GM12801 (cell line): ENCODE data around the gene CCDC13.

Experiments used
- CTCF ChIP-seq: IDR thresholded peaks from one replicate; pipeline ENCODE4 v1.5.1; 2011; ENCODE audit warnings: control low read depth; ENCODE audit not compliant: insufficient read length; ENCODE audit errors: extremely low read depth

CCDC13 gene

GRCh38 chr3:42769477-42770131, 3.4 kb downstream of the CCDC13 start:
- no peak for TF ChIP-seq CTCF

- TF ChIP-seq CTCF, result no peak
Observed at GRCh38 chr3:42764561-42765295, 8.3 kb downstream of the CCDC13 start.

- no peak for TF ChIP-seq CTCF
Observed at GRCh38 chr3:42764115-42764514, 8.9 kb downstream of the CCDC13 start.

GRCh38 chr3:42763021-42763420, 10.0 kb downstream of the CCDC13 start:
- no peak for TF ChIP-seq CTCF

GRCh38 chr3:42762046-42762724, 10.9 kb downstream of the CCDC13 start:
- no peak for TF ChIP-seq CTCF

- no peak for TF ChIP-seq CTCF
Observed at GRCh38 chr3:42758126-42758525, 14.9 kb downstream of the CCDC13 start.

- TF ChIP-seq CTCF, result no peak
Observed at GRCh38 chr3:42756681-42757213, 16.3 kb downstream of the CCDC13 start.
